ENCODE results near the gene DDX1.
"Not testable (repeated sequence)": the region's sequence is repeated elsewhere in the genome, so short reads cannot be mapped to it uniquely, and the experiment has no call there.

GRCh38 chr2:15542269-15542668, 49.4 kb upstream of the DDX1 start:
- not testable (repeated sequence) for TF ChIP-seq POLR2A, CTCF, EP300 (IDR thresholded peaks at IDR 0.05)

All from ovary (tissue), 3 donors.